GM20000 (cell line): ENCODE data around the gene CPED1.
"Not testable (repeated sequence)": the region's sequence is repeated elsewhere in the genome, so short reads cannot be mapped to it uniquely, and the experiment has no call there.

ENCODE experiments used
- DNase-seq: peaks from one replicate; pipeline ENCODE4 v3.0.0; 2012; ENCODE audit warnings: low spot score
- CTCF ChIP-seq: IDR thresholded peaks from 2 replicates; pipeline ENCODE4 v1.5.1; 2012; ENCODE audit warnings: mild to moderate bottlenecking, control low read depth; ENCODE audit errors: extremely low read depth, missing control alignments

The CPED1 gene

GRCh38 chr7:120981888-120982615, 6.5 kb upstream of the CPED1 start:
- DNase-seq = no peak
- TF ChIP-seq CTCF = no peak

- not testable (repeated sequence) for DNase-seq
These were observed 4.9 kb upstream of the CPED1 start for GRCh38 chr7:120983592-120983991.

GRCh38 chr7:120984406-120984805, 4.1 kb upstream of the CPED1 start:
- no peak for TF ChIP-seq CTCF

GRCh38 chr7:120985130-120985758, 3.3 kb upstream of the CPED1 start:
- no peak for TF ChIP-seq CTCF
- DNase-seq = no peak

More at GRCh38 chr7:120984406-120984805, 4.1 kb upstream of the CPED1 start:
- no peak for DNase-seq

- no peak for TF ChIP-seq CTCF
- no peak for DNase-seq
These were observed 2.7 kb upstream of the CPED1 start for GRCh38 chr7:120985839-120986238.

- TF ChIP-seq CTCF = no peak
- DNase-seq = no peak
These were observed 1.9 kb upstream of the CPED1 start for GRCh38 chr7:120986650-120987049.

- no peak for TF ChIP-seq CTCF
These were observed 1.2 kb upstream of the CPED1 start for GRCh38 chr7:120987280-120987679.

More at GRCh38 chr7:120987280-120987679, 1.2 kb upstream of the CPED1 start:
- DNase-seq = no peak
